H9 (cell line): ENCODE data around the gene TRAT1. TPM values are rescaled to one million over a fixed set of nuclear protein-coding genes. Genes with fewer than 3 reads are reported as not detected.

Source experiments
- DNase-seq: peaks from one replicate; pipeline ENCODE4 v3.0.0-alpha.2; 2017
- H2AFZ ChIP-seq: one replicate; pipeline ENCODE4 v1.6.1; 2013; ENCODE audit warnings: mild to moderate bottlenecking, low read length, control low read depth, moderate library complexity
- H2AK5ac ChIP-seq: 2 replicates; pipeline ENCODE4 v1.6.1; 2013; ENCODE audit warnings: low read length, control low read depth, mixed read lengths; ENCODE audit not compliant: insufficient read length
- H2BK120ac ChIP-seq: one replicate; pipeline ENCODE4 v1.6.1; 2013; ENCODE audit warnings: low read depth, mild to moderate bottlenecking, low read length, control low read depth, inconsistent platforms; ENCODE audit not compliant: poor library complexity, severe bottlenecking
- H2BK12ac ChIP-seq: 2 replicates; pipeline ENCODE4 v1.6.1; 2013; ENCODE audit warnings: low read length, control low read depth, mixed read lengths, low read depth; ENCODE audit not compliant: insufficient read length
- H2BK15ac ChIP-seq: 2 replicates; pipeline ENCODE4 v1.6.1; 2013; ENCODE audit warnings: low read depth, low read length, control low read depth
- H2BK20ac ChIP-seq: one replicate; pipeline ENCODE4 v1.6.1; 2013; ENCODE audit warnings: low read depth, mild to moderate bottlenecking, low read length, control low read depth, inconsistent platforms; ENCODE audit not compliant: poor library complexity, severe bottlenecking
- H2BK5ac ChIP-seq: 2 replicates; pipeline ENCODE4 v1.6.1; 2013; ENCODE audit warnings: low read length, control low read depth, mixed read lengths; ENCODE audit not compliant: insufficient read length
- H3K14ac ChIP-seq: 2 replicates; pipeline ENCODE4 v1.6.1; 2013; ENCODE audit warnings: low read length, control low read depth; ENCODE audit not compliant: insufficient read depth
- H3K18ac ChIP-seq: 2 replicates; pipeline ENCODE4 v1.6.1; 2013; ENCODE audit warnings: low read depth, mild to moderate bottlenecking, mixed read lengths, low read length, control low read depth; ENCODE audit not compliant: insufficient read length
- H3K23ac ChIP-seq: 2 replicates; pipeline ENCODE4 v1.6.1; 2013; ENCODE audit warnings: low read length, control low read depth, mixed read lengths, low read depth; ENCODE audit not compliant: insufficient read length
- H3K23me2 ChIP-seq: 2 replicates; pipeline ENCODE4 v1.6.1; 2013; ENCODE audit warnings: low read depth, mild to moderate bottlenecking, mixed read lengths, low read length, control low read depth; ENCODE audit not compliant: insufficient read length, poor library complexity, severe bottlenecking
- H3K27ac ChIP-seq: 2 replicates; pipeline ENCODE4 v1.5.1; 2013; ENCODE audit warnings: low read length, control low read depth, mixed read lengths, low read depth; ENCODE audit not compliant: insufficient read length
- H3K27me3 ChIP-seq: 2 replicates; pipeline ENCODE4 v1.6.1; 2013; ENCODE audit warnings: low read length, control low read depth, inconsistent platforms; ENCODE audit not compliant: insufficient read depth
- H3K4ac ChIP-seq: 2 replicates; pipeline ENCODE4 v1.6.1; 2013; ENCODE audit warnings: low read depth, mild to moderate bottlenecking, control low read depth, inconsistent platforms, low read length, moderate library complexity
- H3K4me1 ChIP-seq: 2 replicates; pipeline ENCODE4 v1.6.1; 2013; ENCODE audit warnings: low read length, control low read depth, inconsistent platforms; ENCODE audit not compliant: insufficient read depth
- H3K4me2 ChIP-seq: 2 replicates; pipeline ENCODE4 v1.6.1; 2013; ENCODE audit warnings: low read length, control low read depth, mixed read lengths; ENCODE audit not compliant: insufficient read length, insufficient read depth
- H3K56ac ChIP-seq: 2 replicates; pipeline ENCODE4 v1.6.1; 2013; ENCODE audit warnings: low read depth, mild to moderate bottlenecking, mixed read lengths, low read length, control low read depth; ENCODE audit not compliant: insufficient read length
- H3K79me1 ChIP-seq: 2 replicates; pipeline ENCODE4 v1.6.1; 2013; ENCODE audit warnings: low read depth, mild to moderate bottlenecking, moderate library complexity, low read length, control low read depth, inconsistent platforms; ENCODE audit not compliant: insufficient read depth, poor library complexity, severe bottlenecking
- H3K79me2 ChIP-seq: 2 replicates; pipeline ENCODE4 v1.6.1; 2013; ENCODE audit warnings: low read length, control low read depth, inconsistent platforms; ENCODE audit not compliant: insufficient read depth
- H3K9ac ChIP-seq: 2 replicates; pipeline ENCODE4 v1.6.1; 2013; ENCODE audit warnings: low read length, control low read depth, mixed read lengths; ENCODE audit not compliant: insufficient read length; ENCODE audit errors: extremely low read depth
- H3K9me3 ChIP-seq: one replicate; pipeline ENCODE4 v1.6.1; 2013; ENCODE audit warnings: low read depth, low read length, inconsistent platforms; ENCODE audit not compliant: control insufficient read depth
- H3T11ph ChIP-seq: one replicate; pipeline ENCODE4 v1.6.1; 2013; ENCODE audit warnings: mild to moderate bottlenecking, low read length, control low read depth, inconsistent platforms
- H4K20me1 ChIP-seq: one replicate; pipeline ENCODE4 v1.6.1; 2013; ENCODE audit not compliant: control insufficient read depth, insufficient read length, insufficient read depth
- H4K5ac ChIP-seq: 2 replicates; pipeline ENCODE4 v1.6.1; 2013; ENCODE audit warnings: low read depth, mild to moderate bottlenecking, mixed read lengths, low read length, control low read depth; ENCODE audit not compliant: insufficient read length
- H4K8ac ChIP-seq: replicated peaks from 2 replicates; pipeline ENCODE4 v1.6.1; 2013; ENCODE audit warnings: low read length, control low read depth, mixed read lengths, low read depth; ENCODE audit not compliant: insufficient read length
- H4K91ac ChIP-seq: 2 replicates; pipeline ENCODE4 v1.6.1; 2013; ENCODE audit warnings: low read depth, mild to moderate bottlenecking, moderate library complexity, mixed read lengths, low read length, control low read depth; ENCODE audit not compliant: insufficient read length
- H3K27ac Mint-ChIP-seq, 3 experiments: 2 replicates in 2 of 3; 3 replicates in 1 of 3; pipeline ENCODE4 v1.8.0; 2020 to 2021; ENCODE audit warnings: mixed read lengths in 3 of 3, mild to moderate bottlenecking in 1 of 3, moderate library complexity in 1 of 3
- H3K27me3 Mint-ChIP-seq: 2 replicates; pipeline ENCODE4 v1.8.0; 2021; ENCODE audit warnings: low read depth, mild to moderate bottlenecking, moderate library complexity, mixed read lengths
- H3K36me3 Mint-ChIP-seq, 3 experiments: 2 replicates in 2 of 3; 3 replicates in 1 of 3; pipeline ENCODE4 v1.8.0; 2020 to 2021; ENCODE audit warnings: low read depth in 3 of 3, mixed read lengths in 3 of 3; ENCODE audit not compliant: insufficient read depth in 1 of 3
- H3K4me1 Mint-ChIP-seq, 2 experiments: 2 replicates each; pipeline ENCODE4 v1.8.0; 2020; ENCODE audit warnings: mixed read lengths in 2 of 2
- H3K4me3 Mint-ChIP-seq, 2 experiments: 2 replicates in 1 of 2; 3 replicates in 1 of 2; pipeline ENCODE4 v1.8.0; 2020 to 2021; ENCODE audit warnings: mild to moderate bottlenecking in 2 of 2, mixed read lengths in 2 of 2, moderate library complexity in 1 of 2
- H3K9me3 Mint-ChIP-seq, 2 experiments: 2 replicates in 1 of 2; 3 replicates in 1 of 2; pipeline ENCODE4 v1.8.0; 2020; ENCODE audit warnings: mild to moderate bottlenecking in 2 of 2, mixed read lengths in 2 of 2, moderate library complexity in 1 of 2
- WGBS: extraction: QIAGEN DNeasy Blood & Tissue Kit; methylation state at CpG from one replicate; pipeline ENCODE4 v1.1.7; 2013; ENCODE audit warnings: missing lambda C conversion rate, low lambda C conversion rate, mixed read lengths; ENCODE audit not compliant: insufficient read length; ENCODE audit errors: extremely low coverage; 5-methylcytosine and 5-hydroxymethylcytosine counted together
- total RNA-seq: library from RNA; stranded (reverse); gene quantifications from 2 replicates; pipeline ENCODE4 v1.2.1, GENCODE V29; 2021
- TF ChIP-seq, protein P1 (sequence below): fragments of 200-600 bp; sonication (generic); conservative IDR thresholded peaks from 3 replicates; pipeline ENCODE4 v1.8.0; 2021; ENCODE audit warnings: antibody characterized with exemption, mild to moderate bottlenecking

TRAT1 gene
- total RNA-seq, 1 experiment from 2014 or later: not detected

DNA sequence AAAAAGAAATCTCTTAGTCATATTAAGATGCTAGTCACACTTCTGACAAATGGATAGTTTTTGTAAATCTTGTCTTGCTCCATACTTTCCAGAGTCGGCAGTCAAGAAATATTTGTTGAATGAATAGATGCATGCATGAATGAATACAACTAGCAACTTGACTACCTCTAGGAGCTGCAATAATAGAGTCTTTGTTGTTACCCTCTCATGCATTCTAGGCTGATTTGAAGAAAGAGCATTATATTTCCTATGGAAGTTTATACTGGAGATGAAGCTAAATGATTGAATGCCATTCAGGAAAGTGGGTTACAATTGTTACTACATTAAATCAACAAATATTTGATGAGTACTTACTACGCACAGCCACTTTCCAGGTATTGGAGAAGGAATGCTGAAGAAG lies 18.1 kb upstream of the TRAT1 start:
- no peak overlapping the region for H2BK5ac ChIP-seq
- no peaks in the 10 kb centered on the region for H3K79me2 ChIP-seq
- H3K23me2 ChIP-seq: no peaks in the 10 kb centered on the region
- H2BK120ac ChIP-seq: no peak overlapping the region
- H3K27me3 ChIP-seq: no peaks in the 10 kb centered on the region
- no peak overlapping the region for H4K91ac ChIP-seq
- H4K8ac ChIP-seq: no peak overlapping the region
- WGBS: no CpG with 5 or more reads among the region's 2 CpGs
- H2BK15ac ChIP-seq: no peak overlapping the region
- no peak overlapping the region for H3K27ac ChIP-seq
- H3K9me3 ChIP-seq: no peaks in the 10 kb centered on the region
- no peaks in the 10 kb centered on the region for H3K9me3 Mint-ChIP-seq
- no peak overlapping the region for H3K56ac ChIP-seq
- H3K18ac ChIP-seq: no peak overlapping the region
- no peak overlapping the region for H3K14ac ChIP-seq
- no peaks in the 10 kb centered on the region for H3K79me1 ChIP-seq
- H3K4me3 Mint-ChIP-seq: no peak overlapping the region
- H2BK20ac ChIP-seq: no peak overlapping the region
- no peak overlapping the region for H3T11ph ChIP-seq
- no peak overlapping the region for H3K4me2 ChIP-seq
- no peaks in the 10 kb centered on the region for H3K4me1 Mint-ChIP-seq
- H4K20me1 ChIP-seq: no peaks in the 10 kb centered on the region
- H3K4ac ChIP-seq: no peak overlapping the region
- H3K23ac ChIP-seq: no peak overlapping the region
- H3K4me1 ChIP-seq: no peaks in the 10 kb centered on the region
- no peaks in the 10 kb centered on the region for H3K36me3 Mint-ChIP-seq
- no peak for DNase-seq
- H3K27ac Mint-ChIP-seq: no peak overlapping the region
- H3K9ac ChIP-seq: no peak overlapping the region
- H3K27me3 Mint-ChIP-seq: no peaks in the 10 kb centered on the region
- TF ChIP-seq, protein P1, sequence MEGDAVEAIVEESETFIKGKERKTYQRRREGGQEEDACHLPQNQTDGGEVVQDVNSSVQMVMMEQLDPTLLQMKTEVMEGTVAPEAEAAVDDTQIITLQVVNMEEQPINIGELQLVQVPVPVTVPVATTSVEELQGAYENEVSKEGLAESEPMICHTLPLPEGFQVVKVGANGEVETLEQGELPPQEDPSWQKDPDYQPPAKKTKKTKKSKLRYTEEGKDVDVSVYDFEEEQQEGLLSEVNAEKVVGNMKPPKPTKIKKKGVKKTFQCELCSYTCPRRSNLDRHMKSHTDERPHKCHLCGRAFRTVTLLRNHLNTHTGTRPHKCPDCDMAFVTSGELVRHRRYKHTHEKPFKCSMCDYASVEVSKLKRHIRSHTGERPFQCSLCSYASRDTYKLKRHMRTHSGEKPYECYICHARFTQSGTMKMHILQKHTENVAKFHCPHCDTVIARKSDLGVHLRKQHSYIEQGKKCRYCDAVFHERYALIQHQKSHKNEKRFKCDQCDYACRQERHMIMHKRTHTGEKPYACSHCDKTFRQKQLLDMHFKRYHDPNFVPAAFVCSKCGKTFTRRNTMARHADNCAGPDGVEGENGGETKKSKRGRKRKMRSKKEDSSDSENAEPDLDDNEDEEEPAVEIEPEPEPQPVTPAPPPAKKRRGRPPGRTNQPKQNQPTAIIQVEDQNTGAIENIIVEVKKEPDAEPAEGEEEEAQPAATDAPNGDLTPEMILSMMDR: no peak
- no peak overlapping the region for H4K5ac ChIP-seq
- H2AK5ac ChIP-seq: no peak overlapping the region
- no peak overlapping the region for H2AFZ ChIP-seq
- H2BK12ac ChIP-seq: no peak overlapping the region
